Measurements from ENCODE around the gene POT1. TPM values are rescaled to one million over a fixed set of nuclear protein-coding genes. Genes with fewer than 3 reads are reported as not detected.
"Not testable (repeated sequence)": the region's sequence is repeated elsewhere in the genome, so short reads cannot be mapped to it uniquely, and the experiment has no call there.

POT1 gene
- 22.9 and 23.5 TPM in 2 replicates for total RNA-seq
- 7.6 TPM for polyA plus RNA-seq (2012)

- peak; percentile 100 for DNase-seq (ENCODE audit: low read depth)
These were observed at the start of gene POT1 for GRCh38 chr7:124929467-124930172. Gene POT1, minus strand, starts transcription at chr7:124929825. Its CDS starts 32,652 bp downstream, at chr7:124897173.

DNA sequence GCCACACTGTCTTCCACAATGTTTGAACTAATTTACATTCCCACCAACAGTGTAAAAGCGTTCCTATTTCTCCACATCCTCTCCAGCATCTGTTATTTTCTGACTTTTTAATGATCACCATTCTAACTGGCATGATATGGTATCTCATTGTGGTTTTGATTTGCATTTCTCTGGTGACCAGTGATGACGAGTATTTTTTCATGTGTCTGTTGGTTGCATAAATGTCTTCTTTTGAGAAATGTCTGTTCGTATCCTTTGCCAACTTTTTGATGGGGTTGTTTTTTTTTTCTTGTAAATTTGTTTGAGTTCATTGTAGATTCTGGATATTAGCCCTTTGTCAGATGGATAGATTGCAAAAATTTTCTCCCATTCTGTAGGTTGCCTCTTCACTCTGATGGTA is 45.5 kb upstream of the POT1 start:
- not testable (repeated sequence) for DNase-seq (ENCODE audit: low read depth)

DNA sequence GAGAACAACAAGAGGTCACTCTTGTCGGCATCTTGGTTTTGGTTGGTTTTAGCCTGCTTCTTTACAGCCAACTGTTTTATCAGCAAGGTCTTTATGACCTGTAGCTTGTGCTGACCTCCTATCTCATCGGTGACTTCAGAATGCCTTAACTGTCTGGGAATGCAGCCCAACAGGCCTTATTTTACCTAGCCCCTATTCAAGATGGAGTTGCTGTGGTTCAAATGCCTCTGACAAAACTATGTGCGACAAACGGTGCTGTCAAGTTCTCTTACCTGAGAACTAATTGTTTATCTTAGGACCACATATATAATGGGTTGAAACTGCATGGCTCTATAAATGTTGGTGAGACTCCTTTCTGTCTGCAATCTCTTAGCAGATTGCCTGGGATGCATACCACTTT is 35.9 kb upstream of the POT1 start:
- no peak for DNase-seq (ENCODE audit: low read depth)

GRCh38 chr7:124959676-124960075 is 30.1 kb upstream of the POT1 start:
- DNase-seq (ENCODE audit: low read depth) = no peak

DNA sequence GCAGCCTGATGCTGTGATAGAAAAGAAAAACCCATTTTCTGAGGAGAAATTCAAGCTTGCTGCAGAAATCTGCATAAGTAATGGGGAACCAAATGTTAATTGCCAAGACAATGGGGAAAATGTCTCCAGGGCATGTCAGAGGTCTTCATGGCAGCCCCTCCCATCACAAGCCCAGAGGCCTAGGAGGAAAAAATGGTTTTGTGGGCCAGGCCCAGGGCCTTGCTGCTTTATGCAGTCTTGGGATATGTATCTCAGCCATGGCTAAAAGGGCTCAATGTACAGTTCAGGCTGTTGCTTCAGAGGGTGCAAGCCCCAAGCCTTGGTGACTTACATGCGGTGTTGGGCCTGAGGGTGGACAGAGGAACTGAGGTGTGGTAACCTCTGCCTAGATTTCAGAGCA is 28.3 kb upstream of the POT1 start:
- not testable (repeated sequence) for DNase-seq (ENCODE audit: low read depth)

DNA sequence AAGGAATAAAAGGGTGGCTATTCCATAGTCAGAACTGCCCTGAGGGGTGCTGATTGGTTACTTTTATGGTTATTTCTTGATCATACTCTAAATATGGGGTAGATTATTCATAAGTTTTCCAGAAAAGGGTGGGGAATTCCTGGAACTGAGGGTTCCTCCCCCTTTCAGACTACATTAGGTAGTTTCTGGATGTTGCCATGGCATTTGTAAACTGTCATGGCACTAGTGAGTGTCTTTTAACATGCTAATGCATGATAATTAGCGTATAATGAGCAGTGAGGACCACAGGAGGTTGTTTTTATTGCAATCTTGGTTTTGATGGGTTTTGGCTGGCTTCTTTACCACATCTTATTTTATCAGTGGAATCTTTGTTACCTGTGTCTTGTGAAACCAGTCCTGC is 26.5 kb upstream of the POT1 start:
- DNase-seq (ENCODE audit: low read depth) = no peak

GRCh38 chr7:124954790-124955189 is 25.2 kb upstream of the POT1 start:
- DNase-seq (ENCODE audit: low read depth) = no peak

GRCh38 chr7:124945680-124946079 is 16.1 kb upstream of the POT1 start:
- DNase-seq (ENCODE audit: low read depth) = no peak

DNA sequence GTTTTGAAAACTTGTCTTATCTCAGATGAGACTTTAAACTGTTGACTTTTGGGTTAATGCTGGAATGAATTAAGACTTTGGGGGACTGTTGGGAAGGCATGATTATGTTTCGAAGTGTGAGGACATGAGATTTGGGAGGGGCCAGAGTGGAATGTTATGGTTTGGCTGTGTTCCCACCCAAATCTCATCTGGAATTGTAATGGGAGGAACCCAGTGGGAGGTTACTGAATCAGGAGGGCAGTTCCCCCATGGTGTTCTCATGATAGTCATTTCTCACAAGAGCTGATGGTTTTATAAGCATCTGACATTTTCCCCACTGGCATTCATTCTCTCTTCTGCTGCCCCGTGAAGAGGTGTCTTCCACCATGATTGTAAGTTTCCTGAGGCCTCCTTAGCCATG is 13.8 kb upstream of the POT1 start:
- peak; percentile 12 for DNase-seq (ENCODE audit: low read depth)

DNA sequence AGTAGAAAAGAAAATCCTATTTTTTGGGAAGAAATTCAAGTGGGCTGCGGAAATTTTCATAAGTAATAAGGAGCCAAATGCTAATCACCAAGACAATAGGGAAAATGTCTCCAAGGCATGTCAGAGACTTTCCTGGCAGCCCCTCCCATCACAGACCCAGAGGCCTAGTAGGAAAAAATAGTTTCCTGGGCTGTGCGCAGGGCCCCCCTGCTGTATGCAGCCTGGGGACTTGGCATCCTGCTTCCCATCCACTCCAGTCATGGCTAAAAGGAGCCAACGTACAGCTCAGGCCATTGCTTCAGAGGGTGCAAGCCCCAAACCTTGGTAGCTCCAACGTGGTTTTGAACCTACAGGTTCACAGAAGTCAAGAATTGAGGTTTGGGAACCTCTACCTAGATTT is 12.8 kb upstream of the POT1 start:
- no peak for DNase-seq (ENCODE audit: low read depth)

- peak; percentile 31 for DNase-seq (ENCODE audit: low read depth)
These were observed 10.7 kb upstream of the POT1 start for GRCh38 chr7:124940306-124940705.

- DNase-seq (ENCODE audit: low read depth) = no peak
These were observed 8.5 kb upstream of the POT1 start for GRCh38 chr7:124938128-124938527.

DNA sequence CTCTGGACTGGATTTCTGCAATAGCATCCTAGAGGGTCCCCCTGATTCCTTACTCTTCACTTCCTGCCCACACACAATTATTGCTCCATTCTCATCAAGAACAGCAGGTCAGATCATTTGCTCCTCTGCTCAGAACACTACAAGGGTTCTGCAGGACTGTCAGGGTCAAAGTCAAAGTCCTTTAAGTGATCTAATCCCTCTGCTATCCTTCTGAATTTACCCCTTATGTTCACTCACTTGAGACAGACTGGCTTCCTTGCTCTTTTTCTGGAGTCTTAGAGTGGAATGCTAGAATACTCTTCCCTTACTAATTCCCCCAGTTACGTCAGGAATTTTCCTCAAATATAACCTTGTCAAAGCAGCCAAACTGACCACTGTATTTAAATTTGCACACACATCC is 7.5 kb upstream of the POT1 start:
- DNase-seq (ENCODE audit: low read depth) = no peak

DNA sequence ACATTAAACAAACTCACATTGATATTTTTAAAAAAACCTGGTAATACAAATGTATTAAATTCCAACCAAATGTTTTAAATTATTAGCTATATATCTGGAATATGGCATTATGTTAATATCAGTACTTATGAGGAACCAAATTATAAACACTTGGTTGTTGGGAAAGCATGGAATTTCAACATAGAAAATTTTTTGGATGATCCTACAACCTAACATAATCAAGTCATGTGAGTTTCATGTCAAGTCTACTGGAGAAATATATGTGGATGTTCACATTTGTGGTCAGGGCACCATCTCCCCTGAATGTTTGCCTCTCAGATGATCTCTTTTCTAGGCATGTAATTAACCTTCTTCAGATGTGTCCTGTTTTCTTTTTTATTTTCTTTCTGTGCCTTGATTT is 5.2 kb upstream of the POT1 start:
- no peak for DNase-seq (ENCODE audit: low read depth)

DNA sequence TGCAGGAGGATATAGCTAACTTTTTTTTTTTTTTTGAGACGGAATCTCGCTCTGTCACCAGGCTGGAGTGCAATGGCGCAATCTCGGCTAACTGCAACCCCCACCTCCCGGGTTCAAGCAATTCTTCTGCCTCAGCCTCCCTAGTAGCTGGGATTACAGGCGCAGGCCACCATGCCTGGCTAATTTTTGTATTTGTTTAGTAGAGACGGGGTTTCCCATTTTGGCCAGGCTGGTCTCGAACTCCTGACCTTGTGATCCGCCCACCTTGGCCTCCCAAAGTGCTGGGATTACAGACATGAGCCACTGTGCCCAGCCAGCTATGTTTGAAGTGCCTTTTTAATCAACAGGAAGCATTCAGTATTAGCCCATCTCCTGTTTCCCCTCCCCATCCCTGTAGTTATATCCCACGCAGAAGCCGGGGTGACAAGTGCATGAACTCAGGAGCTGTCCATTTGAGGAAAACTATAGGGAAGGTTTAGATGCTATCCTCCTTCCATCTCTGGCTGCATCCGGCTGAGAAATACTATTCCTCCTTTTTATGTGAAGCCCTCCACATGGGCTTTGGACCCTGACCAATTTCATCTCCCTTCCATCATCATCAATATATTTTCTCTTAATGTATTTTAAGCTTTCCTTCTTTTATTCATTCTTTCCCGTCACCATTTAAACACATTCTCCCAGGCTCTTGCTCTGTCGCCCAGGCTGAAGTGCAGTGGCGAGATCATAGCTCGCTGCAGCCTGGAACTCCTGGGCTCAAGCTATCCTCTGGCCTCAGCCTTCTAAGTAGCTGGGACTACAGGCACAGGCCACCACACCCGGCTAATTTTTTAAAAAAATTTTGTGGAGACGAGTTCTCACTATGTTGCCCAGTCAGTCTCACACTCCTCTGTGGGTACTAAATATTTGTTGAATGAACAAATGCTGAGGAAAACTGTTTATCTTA is 1.3 kb upstream of the POT1 start:
- no peak for DNase-seq (ENCODE audit: low read depth)

- DNase-seq (ENCODE audit: low read depth) = no peak
These were observed 573 bp upstream of the POT1 start for GRCh38 chr7:124930173-124930623.

- no peak for DNase-seq (ENCODE audit: low read depth)
These were observed 4.7 kb downstream of the POT1 start for GRCh38 chr7:124924906-124925305.

DNA sequence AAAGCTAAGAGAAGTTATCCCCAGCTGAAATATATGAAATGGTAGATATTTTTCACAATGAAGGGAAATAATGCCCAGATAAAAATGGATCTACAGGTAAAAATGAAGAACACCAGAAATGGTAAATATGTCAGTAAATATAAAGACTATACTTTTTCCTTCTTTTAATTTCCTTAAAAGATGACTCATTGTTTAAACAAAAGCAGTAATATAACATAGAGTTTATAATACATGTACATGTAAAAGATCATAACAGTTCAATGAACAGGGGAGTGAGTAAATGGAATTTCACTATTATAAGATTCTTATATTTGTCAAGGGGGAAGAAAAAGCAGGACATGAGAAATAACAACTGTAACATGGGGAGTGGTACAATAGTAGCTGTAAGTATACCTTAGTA is 7.4 kb downstream of the POT1 start:
- no peak for DNase-seq (ENCODE audit: low read depth)

DNA sequence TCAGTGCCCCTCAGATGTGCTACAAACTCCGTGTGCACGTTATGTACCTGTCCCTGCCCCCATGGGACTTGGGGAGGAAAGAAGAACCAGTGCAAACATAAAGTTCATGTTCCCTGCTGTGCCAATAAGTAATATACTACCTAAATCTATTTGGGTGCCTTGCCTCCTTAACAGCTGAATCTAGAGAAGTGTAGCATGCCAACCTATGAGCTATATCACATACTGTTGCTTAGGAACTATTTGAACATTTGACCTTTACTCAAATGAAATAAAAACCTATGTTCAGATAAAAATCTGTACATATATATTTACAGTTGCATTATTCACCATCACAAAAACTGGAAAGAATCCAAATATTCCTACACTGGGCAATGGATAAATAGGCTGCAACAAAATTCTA is 9.8 kb downstream of the POT1 start:
- DNase-seq (ENCODE audit: low read depth) = no peak

DNA sequence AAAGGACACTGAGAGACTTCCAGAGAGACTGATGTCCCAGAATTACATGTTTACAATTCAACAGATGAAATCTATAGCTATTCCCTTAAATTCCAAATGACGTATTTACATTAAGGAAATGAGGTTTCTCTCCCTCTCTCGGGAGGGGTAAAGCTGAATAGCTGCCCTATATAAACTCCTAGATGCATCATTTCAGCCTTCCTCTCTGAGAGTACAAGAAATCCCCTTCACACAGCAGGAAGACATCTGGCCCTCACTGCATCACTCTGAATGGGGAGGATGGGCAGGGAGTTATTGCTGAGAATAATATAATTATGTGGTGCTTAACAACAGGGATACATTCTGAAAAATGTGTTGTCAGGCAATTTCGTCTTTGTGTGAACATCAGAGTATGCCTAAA is 11.0 kb downstream of the POT1 start:
- DNase-seq (ENCODE audit: low read depth) = no peak

- DNase-seq (ENCODE audit: low read depth) = no peak
These were observed 14.4 kb downstream of the POT1 start for GRCh38 chr7:124915242-124915641.

DNA sequence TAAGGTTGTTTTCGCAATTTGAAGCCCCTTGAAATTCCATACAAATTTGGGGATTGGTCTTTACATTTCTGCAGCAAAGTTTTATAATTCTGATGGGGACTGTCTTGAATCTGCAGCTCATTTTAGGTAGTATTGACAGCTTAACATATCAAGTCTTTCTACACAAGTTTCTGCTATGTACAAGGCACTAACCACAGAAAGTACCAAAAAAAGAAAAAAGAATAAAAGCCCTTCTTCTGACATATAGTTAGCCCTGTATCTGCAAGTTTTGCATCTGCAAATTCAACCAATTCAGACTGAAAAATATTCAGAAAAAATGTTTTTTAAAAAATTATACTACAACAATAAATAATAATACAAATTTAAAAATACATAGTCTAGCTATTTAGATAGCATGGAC is 15.3 kb downstream of the POT1 start:
- DNase-seq (ENCODE audit: low read depth) = no peak

Measured in myocyte (in vitro differentiated cells).